CD4-positive, alpha-beta T cell (primary cell): ENCODE data around the gene AMACR. TPM values are rescaled to one million over a fixed set of nuclear protein-coding genes. Genes with fewer than 3 reads are reported as not detected.

ENCODE experiments used
- ATAC-seq: fragments of 200-7000 bp; cut with Tn5 transposase; one replicate; pipeline ENCODE4 v1.10.0; 2022; ENCODE audit warnings: mild to moderate bottlenecking; ENCODE audit not compliant: poor library complexity
- CTCF ChIA-PET: fragments of 350-600 bp; sonication (Branson Sonifier 250); formaldehyde crosslinking; loops from one replicate; lab custom pipeline; 2021; ENCODE audit warnings: antibody characterized with exemption, inconsistent platforms; lab: Charles Lee
- POLR2A ChIA-PET: fragments of 350-600 bp; sonication (Branson Sonifier 250); formaldehyde crosslinking; loops from one replicate; lab custom pipeline; 2021; ENCODE audit warnings: antibody characterized with exemption, inconsistent platforms; lab: Charles Lee
- DNase-seq, 14 experiments: peaks; one replicate each; pipeline ENCODE4 v3.0.0-alpha.2; 2013 to 2020; ENCODE audit warnings: mixed read lengths in 2 of 14
- H3K27ac ChIP-seq, 2 donors: one replicate each; pipeline versions ENCODE4 v1.5.1 to v1.7.0; 2013; ENCODE audit warnings: low read length in 2 of 2, low read depth in 1 of 2, mild to moderate bottlenecking in 1 of 2
- H3K27me3 ChIP-seq, 2 experiments: 1 replicate in 1 of 2; 2 replicates in 1 of 2; pipeline versions ENCODE4 v1.6.1 to v1.7.0; 2013; ENCODE audit warnings: low read length in 2 of 2, control low read depth in 1 of 2, mild to moderate bottlenecking in 1 of 2, moderate library complexity in 1 of 2; ENCODE audit not compliant: insufficient read depth in 2 of 2, control insufficient read depth in 1 of 2
- H3K36me3 ChIP-seq: one replicate; pipeline ENCODE4 v1.6.1; 2013; ENCODE audit warnings: low read length, control low read depth; ENCODE audit not compliant: insufficient read depth
- H3K4me1 ChIP-seq: one replicate; pipeline ENCODE4 v1.6.1; 2013; ENCODE audit warnings: low read length, control low read depth; ENCODE audit not compliant: insufficient read depth
- H3K4me3 ChIP-seq: one replicate; pipeline ENCODE4 v1.5.1; 2013; ENCODE audit warnings: mild to moderate bottlenecking, low read length, moderate library complexity
- H3K9me3 ChIP-seq, 2 experiments: 1 replicate in 1 of 2; 2 replicates in 1 of 2; pipeline versions ENCODE4 v1.6.1 to v1.7.0; 2013; ENCODE audit warnings: low read length in 2 of 2, mild to moderate bottlenecking in 2 of 2, control low read depth in 1 of 2, moderate library complexity in 1 of 2; ENCODE audit not compliant: control insufficient read depth in 1 of 2, insufficient read depth in 1 of 2
- H3K27ac Mint-ChIP-seq: one replicate; pipeline ENCODE4 v1.8.0; 2020; ENCODE audit warnings: mixed read lengths
- H3K27me3 Mint-ChIP-seq: one replicate; pipeline ENCODE4 v1.8.0; 2021; ENCODE audit warnings: mixed read lengths
- H3K36me3 Mint-ChIP-seq: one replicate; pipeline ENCODE4 v1.8.0; 2021; ENCODE audit warnings: low read depth, mixed read lengths
- H3K4me1 Mint-ChIP-seq: one replicate; pipeline ENCODE4 v1.8.0; 2021; ENCODE audit warnings: low read depth, mixed read lengths
- H3K4me3 Mint-ChIP-seq: one replicate; pipeline ENCODE4 v1.8.0; 2020; ENCODE audit warnings: mild to moderate bottlenecking, mixed read lengths
- H3K9me3 Mint-ChIP-seq: one replicate; pipeline ENCODE4 v1.8.0; 2020; ENCODE audit warnings: mixed read lengths
- intact Hi-C, 2 experiments: fragments of 100-400 bp; cut with DNase I in 1 of 2; cut with micrococcal nuclease in 1 of 2; formaldehyde crosslinking; loops; one replicate each; pipeline versions ENCODE4 v1.15.1 to v1.9.0; 2023 to 2025; cut with DNase I, micrococcal nuclease
- total RNA-seq, 174 experiments: library from RNA in 2 of 174; stranded (reverse) in 2 of 174; gene quantifications; one replicate each; pipeline ENCODE4 v1.2.3 and lab custom pipeline; 2021 to 2026
- TF ChIP-seq, protein P1 (sequence below): fragments of 200-600 bp; IDR thresholded peaks from one replicate; pipeline ENCODE4 v1.8.0; 2022; ENCODE audit warnings: antibody characterized with exemption, mild to moderate bottlenecking

The AMACR gene
- total RNA-seq, 2 experiments from 2014 or later = 1.3 to 1.4 TPM

- POLR2A ChIA-PET = no interaction called here
- Histone ChIP-seq H3K27ac (no peak overlapping the region), H3K4me3 (no peak overlapping the region), H3K27me3 (no peaks in the 10 kb centered on the region), H3K4me1 (no peaks in the 10 kb centered on the region), H3K36me3 (no peaks in the 10 kb centered on the region), H3K9me3 (no peaks in the 10 kb centered on the region)
- CTCF ChIA-PET = no interaction called here
- no peak for ATAC-seq
- intact Hi-C loops = no loop called here
- TF ChIP-seq, protein P1, sequence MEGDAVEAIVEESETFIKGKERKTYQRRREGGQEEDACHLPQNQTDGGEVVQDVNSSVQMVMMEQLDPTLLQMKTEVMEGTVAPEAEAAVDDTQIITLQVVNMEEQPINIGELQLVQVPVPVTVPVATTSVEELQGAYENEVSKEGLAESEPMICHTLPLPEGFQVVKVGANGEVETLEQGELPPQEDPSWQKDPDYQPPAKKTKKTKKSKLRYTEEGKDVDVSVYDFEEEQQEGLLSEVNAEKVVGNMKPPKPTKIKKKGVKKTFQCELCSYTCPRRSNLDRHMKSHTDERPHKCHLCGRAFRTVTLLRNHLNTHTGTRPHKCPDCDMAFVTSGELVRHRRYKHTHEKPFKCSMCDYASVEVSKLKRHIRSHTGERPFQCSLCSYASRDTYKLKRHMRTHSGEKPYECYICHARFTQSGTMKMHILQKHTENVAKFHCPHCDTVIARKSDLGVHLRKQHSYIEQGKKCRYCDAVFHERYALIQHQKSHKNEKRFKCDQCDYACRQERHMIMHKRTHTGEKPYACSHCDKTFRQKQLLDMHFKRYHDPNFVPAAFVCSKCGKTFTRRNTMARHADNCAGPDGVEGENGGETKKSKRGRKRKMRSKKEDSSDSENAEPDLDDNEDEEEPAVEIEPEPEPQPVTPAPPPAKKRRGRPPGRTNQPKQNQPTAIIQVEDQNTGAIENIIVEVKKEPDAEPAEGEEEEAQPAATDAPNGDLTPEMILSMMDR = no peak
- H3K9me3 Mint-ChIP-seq = no peaks in the 10 kb centered on the region
- DNase-seq = no peak
- H3K27ac Mint-ChIP-seq = no peak overlapping the region
- no peaks in the 10 kb centered on the region for H3K27me3 Mint-ChIP-seq
- no peaks in the 10 kb centered on the region for H3K36me3 Mint-ChIP-seq
- H3K4me1 Mint-ChIP-seq = no peaks in the 10 kb centered on the region
- H3K4me3 Mint-ChIP-seq = no peak overlapping the region
These were observed 26.3 kb downstream of the AMACR start for GRCh38 chr5:33981408-33982162.

DNA sequence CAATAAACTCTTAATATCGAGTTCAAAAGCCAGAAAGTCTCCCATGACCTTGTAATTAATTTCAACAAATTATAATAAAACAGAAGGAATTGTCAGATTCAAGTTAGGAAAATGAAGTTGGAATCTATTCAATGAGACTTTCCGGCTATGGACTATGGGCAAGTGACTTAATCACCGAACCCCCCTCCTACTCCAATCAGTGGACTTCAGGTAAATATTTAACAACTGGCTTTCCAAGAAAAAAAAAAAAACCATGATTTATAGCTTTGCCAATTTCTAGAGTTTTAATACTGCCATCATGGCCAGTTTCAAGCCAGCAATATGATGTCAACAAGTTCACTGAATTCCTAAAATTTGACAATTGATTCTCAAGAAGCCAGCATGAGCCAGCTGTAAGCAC, 27.8 kb downstream of the AMACR start:
- POLR2A ChIA-PET = no interaction called here
- H3K27me3 ChIP-seq = no peaks in the 10 kb centered on the region
- no peaks in the 10 kb centered on the region for H3K4me1 Mint-ChIP-seq
- H3K9me3 ChIP-seq = no peaks in the 10 kb centered on the region
- H3K27me3 Mint-ChIP-seq = no peaks in the 10 kb centered on the region
- H3K9me3 Mint-ChIP-seq = no peaks in the 10 kb centered on the region
- TF ChIP-seq, protein P1 = no peak
- no peaks in the 10 kb centered on the region for H3K36me3 ChIP-seq
- H3K27ac Mint-ChIP-seq = no peak overlapping the region
- H3K36me3 Mint-ChIP-seq = no peaks in the 10 kb centered on the region
- intact Hi-C loops = no loop called here
- ATAC-seq (no peak), DNase-seq (no peak)
- no peak overlapping the region for H3K4me3 Mint-ChIP-seq
- CTCF ChIA-PET = no interaction called here
- no peaks in the 10 kb centered on the region for H3K4me1 ChIP-seq
- no peak overlapping the region for H3K4me3 ChIP-seq
- no peak overlapping the region for H3K27ac ChIP-seq

- Histone ChIP-seq H3K27me3 (no peaks in the 10 kb centered on the region), H3K9me3 (no peaks in the 10 kb centered on the region), H3K4me3 (no peak overlapping the region), H3K4me1 (no peaks in the 10 kb centered on the region), H3K36me3 (no peaks in the 10 kb centered on the region), H3K27ac (no peak overlapping the region)
- H3K4me1 Mint-ChIP-seq = no peaks in the 10 kb centered on the region
- H3K9me3 Mint-ChIP-seq = no peaks in the 10 kb centered on the region
- intact Hi-C loops = no loop called here
- no peaks in the 10 kb centered on the region for H3K27me3 Mint-ChIP-seq
- no peak for ATAC-seq
- H3K27ac Mint-ChIP-seq = no peak overlapping the region
- TF ChIP-seq, protein P1 = no peak
- H3K36me3 Mint-ChIP-seq = no peaks in the 10 kb centered on the region
- ChIA-PET CTCF (no interaction called here), POLR2A (interaction anchor here (0.6 kb wide), 1 partner anchor 8 kb away, joined by 3 read pairs; no protein-coding TSS in a partner anchor)
- no peak overlapping the region for H3K4me3 Mint-ChIP-seq
- no peak for DNase-seq
These were observed 29.5 kb downstream of the AMACR start for GRCh38 chr5:33978306-33978705.
